ENCODE measurements around the gene ASB6. TPM values are rescaled to one million over a fixed set of nuclear protein-coding genes. Genes with fewer than 3 reads are reported as not detected.

ASB6 gene
- total and polyA plus RNA-seq, 2 of the 13 experiments (the other 11 are each of a cell fraction or from before 2014, with no cell fraction given) = 8.2 to 8.4 TPM

GRCh38 chr9:129597355-129598088 lies 44.4 kb downstream of the ASB6 start (continued):
- TF ChIP-seq ZGPAT (CRISPR knock-in tag; IDR thresholded peaks at IDR 0.05) (peak; percentile 97; the same call in 1 of the 2 replicates), ZNF782 (CRISPR knock-in tag; IDR thresholded peaks at IDR 0.05; ENCODE audit: borderline replicate concordance) (peak; percentile 70; the same call in 1 of the 2 replicates), ZC3H4 (CRISPR knock-in tag; IDR thresholded peaks at IDR 0.05; ENCODE audit: borderline replicate concordance) (no peak; the same call in 1 of the 2 replicates), RBM22 (optimal IDR thresholded peaks at IDR 0.05; ENCODE audit: low read length) (no peak), ZNF296 (CRISPR knock-in tag; conservative IDR thresholded peaks at IDR 0.05) (peak; percentile 62; the same call in 1 of the 2 replicates), ZNF337 (CRISPR knock-in tag; IDR thresholded peaks at IDR 0.05; ENCODE audit: borderline replicate concordance, low read depth) (0 out of 2 replicates have a peak, but pooled peaks have one; percentile 31), CREM (IDR thresholded peaks at IDR 0.05) (peak; percentile 55; the same call in 1 of the 2 replicates), CREM (CRISPR knock-in tag; IDR thresholded peaks at IDR 0.05) (no peak), ZNF720 (CRISPR knock-in tag; IDR thresholded peaks at IDR 0.05) (no peak), HOXA5 (CRISPR knock-in tag; IDR thresholded peaks at IDR 0.05) (peak; percentile 84; the same call in 1 of the 2 replicates), EEA1 (CRISPR knock-in tag; IDR thresholded peaks at IDR 0.05; ENCODE audit: borderline replicate concordance) (no peak), CEBPZ (IDR thresholded peaks at IDR 0.05; ENCODE audit: low read length) (no peak), DNMT1 (CRISPR knock-in tag; IDR thresholded peaks at IDR 0.05) (0 out of 2 replicates have a peak, but pooled peaks have one; percentile 12), ASH2L (IDR thresholded peaks at IDR 0.05; ENCODE audit: insufficient read length, low read depth, low read length) (no peak), ZNF83 (CRISPR knock-in tag; IDR thresholded peaks at IDR 0.05; ENCODE audit: borderline replicate concordance) (no peak), POLR2AphosphoS2 (IDR thresholded peaks at IDR 0.05; ENCODE audit: low read depth, low read length) (no peak), PHF8 (CRISPR knock-in tag; IDR thresholded peaks at IDR 0.05) (peak; percentile 59; the same call in 1 of the 2 replicates), ATF1 (CRISPR knock-in tag; IDR thresholded peaks at IDR 0.05) (no peak), ZMYM2 (CRISPR knock-in tag; IDR thresholded peaks at IDR 0.05) (no peak; the same call in none of the 2 replicates), MZF1 (CRISPR knock-in tag; IDR thresholded peaks at IDR 0.05; ENCODE audit: borderline replicate concordance) (no peak)
